ENCODE measurements around the gene GNB1L.

The GNB1L gene

DNA sequence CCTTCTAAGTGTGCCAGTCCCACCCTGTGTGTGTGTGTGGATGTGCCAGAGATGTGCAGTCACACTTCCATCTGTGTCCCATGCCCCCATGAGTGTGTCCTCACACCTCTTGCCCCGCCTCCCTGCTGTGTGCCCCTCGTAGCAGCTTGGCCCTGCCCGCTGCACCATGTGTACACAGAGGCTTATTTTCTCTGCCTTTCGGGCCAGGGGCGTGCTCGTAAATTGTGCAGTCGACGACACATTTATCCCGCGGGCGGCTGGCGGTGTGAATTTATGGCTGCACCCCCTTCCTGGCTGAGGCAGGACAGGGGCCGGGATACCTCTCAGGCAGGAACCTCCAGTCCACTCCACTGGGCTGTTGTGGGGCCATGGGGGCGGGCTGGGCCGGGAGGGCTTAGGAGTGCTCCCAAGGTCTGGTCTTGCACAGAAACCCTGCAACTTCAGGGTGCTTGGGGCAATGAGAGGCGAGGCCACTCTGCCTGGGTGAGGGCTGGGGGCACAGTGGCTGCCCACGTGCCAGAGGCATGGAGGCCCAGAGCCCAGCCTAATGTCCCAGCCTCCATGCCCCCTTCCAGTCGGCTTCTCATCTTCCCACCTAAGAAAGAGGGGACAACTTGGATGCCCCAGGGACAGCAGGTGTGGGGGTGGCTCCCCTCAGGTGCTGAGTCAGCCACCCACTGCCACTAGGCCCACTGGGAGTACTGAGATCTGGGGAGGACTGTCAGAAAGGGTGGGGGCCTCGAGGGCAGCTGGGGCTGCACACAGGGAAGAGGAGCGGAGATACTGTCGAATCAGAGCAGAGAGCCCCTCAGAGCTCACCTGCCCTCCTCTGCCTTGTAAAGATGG is 118.8 kb downstream of the GNB1L start:
- DNase-seq (ENCODE audit: low read depth, low spot score) = no peak

GRCh38 chr22:19734837-19735382 is 119.8 kb downstream of the GNB1L start:
- no peak for DNase-seq (ENCODE audit: low read depth, low spot score)

DNA sequence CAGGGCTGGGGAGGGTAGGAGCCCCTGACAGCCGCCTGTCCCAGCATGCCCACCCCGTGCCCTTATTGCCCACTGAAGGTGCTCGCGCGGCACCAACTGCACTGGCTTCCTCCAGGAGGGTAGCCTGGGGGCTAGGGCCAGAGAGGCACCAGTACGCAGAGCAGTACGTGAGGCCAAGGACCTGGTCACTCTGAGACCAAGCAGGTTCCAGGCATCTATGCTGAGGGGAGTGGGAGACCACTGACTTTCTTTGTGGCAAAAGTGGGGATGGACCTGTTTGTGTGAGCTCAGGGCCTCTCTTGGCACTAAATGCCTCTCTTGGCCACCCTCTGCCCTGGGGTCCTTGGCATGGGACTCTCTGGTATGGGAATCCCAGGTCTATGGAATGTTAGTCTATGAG is 120.5 kb downstream of the GNB1L start:
- DNase-seq (ENCODE audit: low read depth, low spot score) = no peak

GRCh38 chr22:19733755-19734154 is 120.9 kb downstream of the GNB1L start:
- DNase-seq (ENCODE audit: low read depth, low spot score) = no peak
